Measurements from ENCODE around the gene PPP3R1. TPM values are rescaled to one million over a fixed set of nuclear protein-coding genes. Genes with fewer than 3 reads are reported as not detected.

The PPP3R1 gene
- polyA plus RNA-seq, 2 of the 4 experiments (the other 2 are of a cell fraction), result 27.3 to 55.1 TPM

DNA sequence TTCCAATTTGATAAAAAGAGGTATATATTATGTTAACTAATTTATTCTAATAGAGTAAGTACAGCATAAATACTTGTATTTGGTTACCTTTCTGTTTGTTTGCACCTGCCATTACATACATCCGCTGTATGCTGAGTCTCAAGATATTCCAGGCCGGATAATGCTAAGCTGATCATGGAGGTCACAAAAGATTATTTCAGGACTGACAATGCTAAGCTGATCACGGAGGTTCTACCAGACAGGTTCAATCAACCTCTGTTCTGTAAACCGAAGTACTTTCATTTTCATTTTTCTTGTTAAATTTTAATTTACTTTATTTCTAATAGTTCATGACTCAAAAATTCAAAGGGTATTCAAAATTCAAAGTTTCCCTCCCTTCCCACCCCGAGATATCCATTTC is 63.5 kb downstream of the PPP3R1 start:
- peaks cover 51% of the 10 kb centered on the region for H3K4me1 ChIP-seq
- DNase-seq (ENCODE audit: low read depth in 1 of 2, low spot score in 1 of 2) (no peak), FAIRE-seq (no peak), ATAC-seq (no peak)
- WGBS (ENCODE audit: missing lambda C conversion rate), result 90% methylated on average over 5 of the region's 5 CpGs
- H3K27ac ChIP-seq, result no peak overlapping the region
- no peak overlapping the region for H3K4me3 ChIP-seq
- no peak overlapping the region for H3K4me2 ChIP-seq
- CTCF ChIA-PET, result interaction anchor here (0.5 to 1.8 kb wide), 4 partner anchors 66 to 715 kb away, joined by 3 to 5 read pairs (median 4); no protein-coding TSS in a partner anchor
- POLR2A ChIA-PET, result interaction anchor here (0.6 kb wide), 2 partner anchors 22 to 64 kb away, joined by 3 to 4 read pairs; partner anchors contain the start of gene PPP3R1
- no peaks in the 10 kb centered on the region for H3K9me3 ChIP-seq
- TF ChIP-seq, protein P1, sequence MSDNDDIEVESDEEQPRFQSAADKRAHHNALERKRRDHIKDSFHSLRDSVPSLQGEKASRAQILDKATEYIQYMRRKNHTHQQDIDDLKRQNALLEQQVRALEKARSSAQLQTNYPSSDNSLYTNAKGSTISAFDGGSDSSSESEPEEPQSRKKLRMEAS (IDR thresholded peaks at IDR 0.05), result no peak
- TF ChIP-seq RNF2 (IDR thresholded peaks at IDR 0.05; ENCODE audit: borderline replicate concordance, low read depth) (no peak), TFCP2L1 (CRISPR knock-in tag; IDR thresholded peaks at IDR 0.05) (no peak), EHMT2 (IDR thresholded peaks at IDR 0.05; ENCODE audit: low read depth) (no peak), SREBF2 (IDR thresholded peaks at IDR 0.05) (no peak), RAD21 (conservative IDR thresholded peaks at IDR 0.05 in 1 of 2, IDR thresholded peaks at IDR 0.05 in 1 of 2) (no peak), FOXS1 (CRISPR knock-in tag; IDR thresholded peaks at IDR 0.05) (no peak), CBX2 (IDR thresholded peaks at IDR 0.05; ENCODE audit: borderline replicate concordance, low read depth) (no peak)
- TF ChIP-seq, protein P2, sequence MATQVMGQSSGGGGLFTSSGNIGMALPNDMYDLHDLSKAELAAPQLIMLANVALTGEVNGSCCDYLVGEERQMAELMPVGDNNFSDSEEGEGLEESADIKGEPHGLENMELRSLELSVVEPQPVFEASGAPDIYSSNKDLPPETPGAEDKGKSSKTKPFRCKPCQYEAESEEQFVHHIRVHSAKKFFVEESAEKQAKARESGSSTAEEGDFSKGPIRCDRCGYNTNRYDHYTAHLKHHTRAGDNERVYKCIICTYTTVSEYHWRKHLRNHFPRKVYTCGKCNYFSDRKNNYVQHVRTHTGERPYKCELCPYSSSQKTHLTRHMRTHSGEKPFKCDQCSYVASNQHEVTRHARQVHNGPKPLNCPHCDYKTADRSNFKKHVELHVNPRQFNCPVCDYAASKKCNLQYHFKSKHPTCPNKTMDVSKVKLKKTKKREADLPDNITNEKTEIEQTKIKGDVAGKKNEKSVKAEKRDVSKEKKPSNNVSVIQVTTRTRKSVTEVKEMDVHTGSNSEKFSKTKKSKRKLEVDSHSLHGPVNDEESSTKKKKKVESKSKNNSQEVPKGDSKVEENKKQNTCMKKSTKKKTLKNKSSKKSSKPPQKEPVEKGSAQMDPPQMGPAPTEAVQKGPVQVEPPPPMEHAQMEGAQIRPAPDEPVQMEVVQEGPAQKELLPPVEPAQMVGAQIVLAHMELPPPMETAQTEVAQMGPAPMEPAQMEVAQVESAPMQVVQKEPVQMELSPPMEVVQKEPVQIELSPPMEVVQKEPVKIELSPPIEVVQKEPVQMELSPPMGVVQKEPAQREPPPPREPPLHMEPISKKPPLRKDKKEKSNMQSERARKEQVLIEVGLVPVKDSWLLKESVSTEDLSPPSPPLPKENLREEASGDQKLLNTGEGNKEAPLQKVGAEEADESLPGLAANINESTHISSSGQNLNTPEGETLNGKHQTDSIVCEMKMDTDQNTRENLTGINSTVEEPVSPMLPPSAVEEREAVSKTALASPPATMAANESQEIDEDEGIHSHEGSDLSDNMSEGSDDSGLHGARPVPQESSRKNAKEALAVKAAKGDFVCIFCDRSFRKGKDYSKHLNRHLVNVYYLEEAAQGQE (IDR thresholded peaks at IDR 0.05), result no peak
- TF ChIP-seq, protein P3, sequence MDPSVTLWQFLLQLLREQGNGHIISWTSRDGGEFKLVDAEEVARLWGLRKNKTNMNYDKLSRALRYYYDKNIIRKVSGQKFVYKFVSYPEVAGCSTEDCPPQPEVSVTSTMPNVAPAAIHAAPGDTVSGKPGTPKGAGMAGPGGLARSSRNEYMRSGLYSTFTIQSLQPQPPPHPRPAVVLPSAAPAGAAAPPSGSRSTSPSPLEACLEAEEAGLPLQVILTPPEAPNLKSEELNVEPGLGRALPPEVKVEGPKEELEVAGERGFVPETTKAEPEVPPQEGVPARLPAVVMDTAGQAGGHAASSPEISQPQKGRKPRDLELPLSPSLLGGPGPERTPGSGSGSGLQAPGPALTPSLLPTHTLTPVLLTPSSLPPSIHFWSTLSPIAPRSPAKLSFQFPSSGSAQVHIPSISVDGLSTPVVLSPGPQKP (IDR thresholded peaks at IDR 0.05; ENCODE audit: low read depth, low read length), result no peak
- TF ChIP-seq, protein P4, sequence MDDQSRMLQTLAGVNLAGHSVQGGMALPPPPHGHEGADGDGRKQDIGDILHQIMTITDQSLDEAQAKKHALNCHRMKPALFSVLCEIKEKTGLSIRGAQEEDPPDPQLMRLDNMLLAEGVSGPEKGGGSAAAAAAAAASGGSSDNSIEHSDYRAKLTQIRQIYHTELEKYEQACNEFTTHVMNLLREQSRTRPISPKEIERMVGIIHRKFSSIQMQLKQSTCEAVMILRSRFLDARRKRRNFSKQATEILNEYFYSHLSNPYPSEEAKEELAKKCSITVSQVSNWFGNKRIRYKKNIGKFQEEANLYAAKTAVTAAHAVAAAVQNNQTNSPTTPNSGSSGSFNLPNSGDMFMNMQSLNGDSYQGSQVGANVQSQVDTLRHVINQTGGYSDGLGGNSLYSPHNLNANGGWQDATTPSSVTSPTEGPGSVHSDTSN (IDR thresholded peaks at IDR 0.05), result no peak

DNA sequence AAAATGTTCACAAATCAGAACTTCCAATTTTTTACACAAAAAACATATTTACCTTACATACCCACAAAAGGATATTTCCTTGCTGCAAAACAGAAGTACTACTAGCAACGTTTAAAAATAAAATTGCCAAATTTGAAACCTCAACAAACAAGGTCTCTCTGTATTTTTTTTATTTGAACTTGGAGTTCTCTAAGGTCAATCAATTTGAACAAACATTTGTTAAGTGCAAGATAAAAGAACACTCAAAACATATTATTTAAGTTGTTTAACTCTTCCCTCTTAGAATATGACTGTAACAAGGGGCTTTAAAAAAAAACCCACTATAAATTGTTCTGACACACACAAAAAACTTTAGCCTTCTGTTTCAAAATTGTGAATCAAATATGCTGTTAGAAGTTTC is 65.0 kb downstream of the PPP3R1 start:
- Histone ChIP-seq H3K4me3 (no peak overlapping the region), H3K4me1 (peaks cover 36% of the 10 kb centered on the region), H3K27ac (no peak overlapping the region), H3K4me2 (no peak overlapping the region), H3K9me3 (no peaks in the 10 kb centered on the region)
- WGBS (ENCODE audit: missing lambda C conversion rate), result 17% methylated on average over 1 of the region's 1 CpG
- FAIRE-seq, result no peak
- ChIA-PET CTCF (interaction anchor here (1.4 to 3.6 kb wide), 4 partner anchors 11 to 254 kb away, joined by 3 to 36 read pairs (median 18); no protein-coding TSS in a partner anchor), POLR2A (no interaction called here)
- no peak for DNase-seq (ENCODE audit: low read depth in 1 of 2, low spot score in 1 of 2)
- no peak for ATAC-seq
- TF ChIP-seq EP300 (IDR thresholded peaks at IDR 0.05) (no peak), FOSB (CRISPR knock-in tag; IDR thresholded peaks at IDR 0.05) (no peak), EHF (CRISPR knock-in tag; IDR thresholded peaks at IDR 0.05) (no peak), KDM5A (IDR thresholded peaks at IDR 0.05) (no peak), TFCP2L1 (CRISPR knock-in tag; IDR thresholded peaks at IDR 0.05) (no peak), HOXB13 (CRISPR knock-in tag; IDR thresholded peaks at IDR 0.05; ENCODE audit: low read depth) (no peak), MAFK (IDR thresholded peaks at IDR 0.05; ENCODE audit: partially characterized antibody) (no peak), ZSCAN20 (CRISPR knock-in tag; IDR thresholded peaks at IDR 0.05) (no peak), RCOR1 (IDR thresholded peaks at IDR 0.05; ENCODE audit: low read depth, low read length) (no peak), NPAS2 (CRISPR knock-in tag; IDR thresholded peaks at IDR 0.05; ENCODE audit: borderline replicate concordance) (no peak), FOXS1 (CRISPR knock-in tag; IDR thresholded peaks at IDR 0.05) (no peak), ZC3H11A (IDR thresholded peaks at IDR 0.05) (no peak), BHLHE40 (IDR thresholded peaks at IDR 0.05; ENCODE audit: low read depth, low read length) (no peak), PHF8 (IDR thresholded peaks at IDR 0.05; ENCODE audit: borderline replicate concordance, low read depth) (no peak)
- TF ChIP-seq, protein P4 (IDR thresholded peaks at IDR 0.05), result no peak
- TF ChIP-seq, protein P2 (IDR thresholded peaks at IDR 0.05), result no peak
- TF ChIP-seq, protein P5, sequence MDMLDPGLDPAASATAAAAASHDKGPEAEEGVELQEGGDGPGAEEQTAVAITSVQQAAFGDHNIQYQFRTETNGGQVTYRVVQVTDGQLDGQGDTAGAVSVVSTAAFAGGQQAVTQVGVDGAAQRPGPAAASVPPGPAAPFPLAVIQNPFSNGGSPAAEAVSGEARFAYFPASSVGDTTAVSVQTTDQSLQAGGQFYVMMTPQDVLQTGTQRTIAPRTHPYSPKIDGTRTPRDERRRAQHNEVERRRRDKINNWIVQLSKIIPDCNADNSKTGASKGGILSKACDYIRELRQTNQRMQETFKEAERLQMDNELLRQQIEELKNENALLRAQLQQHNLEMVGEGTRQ (IDR thresholded peaks at IDR 0.05), result no peak
